HEK293T (cell line): Measurements from ENCODE around the gene OTUD4.

Experiments used
- CTCF ChIA-PET: fragments of 350-600 bp; formaldehyde crosslinking; extraction: SDS; loops from one replicate; lab custom pipeline; 2021; ENCODE audit warnings: antibody characterized with exemption, inconsistent platforms; lab: Yijun Ruan, JAX
- POLR2A ChIA-PET: fragments of 350-600 bp; formaldehyde crosslinking; extraction: SDS; loops from one replicate; lab custom pipeline; 2020; ENCODE audit warnings: antibody characterized with exemption, inconsistent platforms; lab: Yijun Ruan, JAX
- DNase-seq: peaks from one replicate; pipeline ENCODE4 v3.0.0; 2012; ENCODE audit warnings: mixed read lengths; ENCODE audit errors: extremely low spot score
- ARNT ChIP-seq: fragments of 450-650 bp; IDR thresholded peaks from 2 replicates; pipeline ENCODE4 v1.6.1; 2017; ENCODE audit warnings: mild to moderate bottlenecking
- BHLHE40 ChIP-seq: fragments of 450-650 bp; IDR thresholded peaks from 2 replicates; pipeline ENCODE4 v1.6.1; 2016; ENCODE audit warnings: mild to moderate bottlenecking, moderate library complexity, borderline replicate concordance
- CTBP1 ChIP-seq: fragments of 450-650 bp; IDR thresholded peaks from 2 replicates; pipeline ENCODE4 v1.6.1; 2016; ENCODE audit warnings: borderline replicate concordance
- ELF4 ChIP-seq: fragments of 450-650 bp; IDR thresholded peaks from 2 replicates; pipeline ENCODE4 v1.6.1; 2017; ENCODE audit warnings: antibody characterized with exemption
- FOXA1 ChIP-seq: fragments of 450-650 bp; IDR thresholded peaks from 2 replicates; pipeline ENCODE4 v1.6.1; 2016; ENCODE audit warnings: mild to moderate bottlenecking
- FOXK2 ChIP-seq: fragments of 450-650 bp; IDR thresholded peaks from 2 replicates; pipeline ENCODE4 v1.6.1; 2016; ENCODE audit warnings: mild to moderate bottlenecking
- FOXM1 ChIP-seq: fragments of 450-650 bp; IDR thresholded peaks from 2 replicates; pipeline ENCODE4 v1.6.1; 2017; ENCODE audit warnings: mild to moderate bottlenecking, borderline replicate concordance
- HDGF ChIP-seq: fragments of 450-650 bp; IDR thresholded peaks from 2 replicates; pipeline ENCODE4 v1.6.1; 2017; ENCODE audit warnings: antibody characterized with exemption, borderline replicate concordance
- L3MBTL2 ChIP-seq: fragments of 450-650 bp; conservative IDR thresholded peaks from 2 replicates; pipeline ENCODE4 v1.6.1; 2016; ENCODE audit warnings: mild to moderate bottlenecking
- LEF1 ChIP-seq: fragments of 450-650 bp; IDR thresholded peaks from 2 replicates; pipeline ENCODE4 v1.6.1; 2017; ENCODE audit warnings: mild to moderate bottlenecking, borderline replicate concordance
- NFRKB ChIP-seq: fragments of 450-650 bp; IDR thresholded peaks from 2 replicates; pipeline ENCODE4 v1.6.1; 2016; ENCODE audit warnings: mild to moderate bottlenecking, moderate library complexity
- PKNOX1 ChIP-seq: fragments of 450-650 bp; IDR thresholded peaks from 2 replicates; pipeline ENCODE4 v1.6.1; 2016
- SP1 ChIP-seq: fragments of 450-650 bp; IDR thresholded peaks from 2 replicates; pipeline ENCODE4 v1.6.1; 2017
- SUZ12 ChIP-seq: fragments of 450-650 bp; IDR thresholded peaks from 2 replicates; pipeline ENCODE4 v1.6.1; 2016; ENCODE audit warnings: mild to moderate bottlenecking
- TARDBP ChIP-seq: fragments of 450-650 bp; IDR thresholded peaks from 2 replicates; pipeline ENCODE4 v1.6.1; 2016
- ZNF384 ChIP-seq: fragments of 450-650 bp; IDR thresholded peaks from 2 replicates; pipeline ENCODE4 v1.6.1; 2016

OTUD4 gene

GRCh38 chr4:145195167-145195952 lies 15.0 kb upstream of the OTUD4 start:
- POLR2A ChIA-PET, result no interaction called here
- CTCF ChIA-PET, result no interaction called here
- no peak for DNase-seq
- no peak for TF ChIP-seq FOXM1
- no peak for TF ChIP-seq ELF4
- no peak for TF ChIP-seq SP1
- no peak for TF ChIP-seq ZNF384
- TF ChIP-seq BHLHE40, result no peak
- no peak for TF ChIP-seq HDGF
- TF ChIP-seq NFRKB, result no peak
- TF ChIP-seq FOXK2, result no peak
- TF ChIP-seq TARDBP, result no peak
- TF ChIP-seq ARNT, result no peak
- TF ChIP-seq LEF1, result no peak
- no peak for TF ChIP-seq FOXA1
- TF ChIP-seq PKNOX1, result no peak
- no peak for TF ChIP-seq L3MBTL2

DNA sequence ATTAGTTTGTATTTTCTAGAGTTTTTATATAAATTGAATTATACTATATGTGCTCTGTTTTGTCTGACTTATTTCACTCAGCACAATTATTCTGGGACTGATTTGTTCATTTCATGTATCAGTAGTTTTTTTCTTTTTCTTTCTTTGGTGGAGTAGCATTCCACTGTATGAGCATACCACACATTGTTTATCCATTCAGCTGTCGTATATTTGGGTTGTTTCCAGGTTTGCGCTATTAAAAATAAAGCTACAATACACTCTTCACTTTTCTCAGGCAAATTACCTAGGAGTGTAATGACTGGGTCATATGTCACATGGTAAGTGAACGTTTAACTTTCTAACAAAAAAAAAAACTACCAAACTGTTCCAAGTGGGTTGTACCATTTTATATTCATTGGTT lies 9.6 kb upstream of the OTUD4 start:
- TF ChIP-seq CTBP1, result no peak
- POLR2A ChIA-PET, result no interaction called here
- no peak for DNase-seq
- CTCF ChIA-PET, result no interaction called here

- POLR2A ChIA-PET, result no interaction called here
- TF ChIP-seq TARDBP (no peak), SP1 (no peak), LEF1 (no peak), HDGF (no peak), NFRKB (no peak), FOXA1 (no peak), CTBP1 (no peak)
- CTCF ChIA-PET, result interaction anchor here (0.5 to 0.6 kb wide), 2 partner anchors 16 to 1746 kb away, joined by 3 to 4 read pairs; no protein-coding TSS in a partner anchor
- no peak for DNase-seq
Observed at GRCh38 chr4:145186729-145187128, 6.3 kb upstream of the OTUD4 start.

DNA sequence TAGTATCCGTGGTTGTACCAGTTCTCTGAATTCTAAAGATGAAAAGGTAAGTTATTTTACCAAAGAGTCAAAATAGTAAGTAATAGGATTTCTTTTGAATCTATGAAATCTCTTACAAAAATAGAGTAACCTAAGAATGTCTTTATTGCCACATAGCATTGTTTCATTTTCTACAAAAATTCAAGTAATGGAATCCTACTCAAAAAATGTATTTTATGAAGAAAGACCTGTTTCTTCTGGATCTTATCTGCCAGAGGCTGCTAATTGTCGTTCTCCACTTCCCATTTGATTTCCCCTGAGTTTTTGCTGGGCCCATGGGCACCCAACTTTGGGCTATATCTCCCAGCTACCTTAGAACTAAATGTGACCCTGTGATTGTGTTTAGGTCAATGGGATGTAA lies 3.2 kb upstream of the OTUD4 start:
- CTCF ChIA-PET, result interaction anchor here (0.6 kb wide), 1 partner anchor 1005 kb away, joined by 6 read pairs; no protein-coding TSS in a partner anchor
- TF ChIP-seq CTBP1 (no peak), HDGF (no peak), TARDBP (no peak), PKNOX1 (no peak), FOXA1 (no peak)
- no peak for DNase-seq
- POLR2A ChIA-PET, result interaction anchor here (0.8 to 1.4 kb wide), 2 partner anchors 86 to 1788 kb away, joined by 3 to 6 read pairs; partner anchors contain the start of gene ANAPC10

DNA sequence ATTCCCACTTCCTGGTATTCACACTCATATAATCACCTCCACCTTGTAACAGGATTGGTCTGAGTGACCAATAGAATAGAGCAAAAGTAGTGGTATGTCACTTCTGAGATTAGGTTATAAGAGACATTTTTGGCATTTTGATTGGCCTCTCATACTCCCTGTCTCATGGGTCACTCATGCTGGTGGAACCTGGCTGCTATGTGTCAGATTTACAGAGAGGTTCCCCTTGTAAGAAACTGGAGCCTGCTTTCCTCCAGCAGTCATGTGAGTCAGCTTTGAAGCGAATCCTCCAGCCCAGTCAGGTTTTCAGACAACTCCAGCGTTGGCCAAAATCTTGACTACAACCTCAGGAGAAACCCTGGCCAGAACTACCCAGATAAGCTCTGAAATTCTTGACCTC lies 2.6 kb upstream of the OTUD4 start:
- DNase-seq, result no peak
- TF ChIP-seq ARNT (no peak), FOXK2 (no peak), HDGF (no peak), FOXA1 (no peak), CTBP1 (no peak), TARDBP (no peak), L3MBTL2 (no peak), NFRKB (no peak), FOXM1 (no peak), SP1 (no peak), BHLHE40 (no peak), ZNF384 (no peak), LEF1 (no peak), SUZ12 (no peak), ELF4 (no peak), PKNOX1 (no peak)
- ChIA-PET CTCF (interaction anchor here (0.6 kb wide), 2 partner anchors 10 to 1006 kb away, joined by 3 to 6 read pairs; no protein-coding TSS in a partner anchor), POLR2A (interaction anchor here (0.8 to 1.4 kb wide), 2 partner anchors 85 to 1789 kb away, joined by 3 to 6 read pairs; partner anchors contain the start of gene ANAPC10)

GRCh38 chr4:145182222-145182621 lies 1.8 kb upstream of the OTUD4 start:
- no peak for DNase-seq
- ChIA-PET CTCF (interaction anchor here (0.6 kb wide), 2 partner anchors 9 to 47 kb away, joined by 3 to 4 read pairs; no protein-coding TSS in a partner anchor), POLR2A (interaction anchor here (1.9 kb wide), 2 partner anchors 20 to 84 kb away, joined by 5 to 9 read pairs; partner anchors contain the start of genes ABCE1 and ANAPC10)
- TF ChIP-seq ELF4 (no peak), TARDBP (no peak), CTBP1 (no peak), SP1 (no peak), NFRKB (no peak), PKNOX1 (no peak)
